ENCODE data around the gene CFAP54.

CFAP54 gene

GRCh38 chr12:96912261-96912660, 422.9 kb downstream of the CFAP54 start:
- no peak overlapping the region for H3K4me3 ChIP-seq (ENCODE audit: low read depth, low read length)
- TF ChIP-seq, protein P1, sequence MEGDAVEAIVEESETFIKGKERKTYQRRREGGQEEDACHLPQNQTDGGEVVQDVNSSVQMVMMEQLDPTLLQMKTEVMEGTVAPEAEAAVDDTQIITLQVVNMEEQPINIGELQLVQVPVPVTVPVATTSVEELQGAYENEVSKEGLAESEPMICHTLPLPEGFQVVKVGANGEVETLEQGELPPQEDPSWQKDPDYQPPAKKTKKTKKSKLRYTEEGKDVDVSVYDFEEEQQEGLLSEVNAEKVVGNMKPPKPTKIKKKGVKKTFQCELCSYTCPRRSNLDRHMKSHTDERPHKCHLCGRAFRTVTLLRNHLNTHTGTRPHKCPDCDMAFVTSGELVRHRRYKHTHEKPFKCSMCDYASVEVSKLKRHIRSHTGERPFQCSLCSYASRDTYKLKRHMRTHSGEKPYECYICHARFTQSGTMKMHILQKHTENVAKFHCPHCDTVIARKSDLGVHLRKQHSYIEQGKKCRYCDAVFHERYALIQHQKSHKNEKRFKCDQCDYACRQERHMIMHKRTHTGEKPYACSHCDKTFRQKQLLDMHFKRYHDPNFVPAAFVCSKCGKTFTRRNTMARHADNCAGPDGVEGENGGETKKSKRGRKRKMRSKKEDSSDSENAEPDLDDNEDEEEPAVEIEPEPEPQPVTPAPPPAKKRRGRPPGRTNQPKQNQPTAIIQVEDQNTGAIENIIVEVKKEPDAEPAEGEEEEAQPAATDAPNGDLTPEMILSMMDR (IDR thresholded peaks at IDR 0.05; ENCODE audit: low read depth, low read length): no peak

GRCh38 chr12:96912943-96913342, 423.6 kb downstream of the CFAP54 start:
- H3K4me3 ChIP-seq (ENCODE audit: low read depth, low read length): no peak overlapping the region
- TF ChIP-seq, protein P1 (IDR thresholded peaks at IDR 0.05; ENCODE audit: low read depth, low read length): no peak

GRCh38 chr12:96919510-96920210, 430.3 kb downstream of the CFAP54 start:
- TF ChIP-seq, protein P1 (IDR thresholded peaks at IDR 0.05; ENCODE audit: low read depth, low read length): no peak
- H3K4me3 ChIP-seq (ENCODE audit: low read depth, low read length): no peak overlapping the region

Data from WI38 (cell line).